Uterus (tissue), 4 donors: ENCODE data around the gene ATP5F1C. TPM values are rescaled to one million over a fixed set of nuclear protein-coding genes. Genes with fewer than 3 reads are reported as not detected.

Experiments used
- DNase-seq, 2 donors: peaks; one replicate each; pipeline ENCODE4 v3.0.0-alpha.2; 2019 to 2020
- H3K27ac ChIP-seq, 2 donors: fragments of 200-600 bp; sonication (generic); 1 replicate in 1 of 2; 2 replicates in 1 of 2; pipeline ENCODE4 v1.5.1; 2016 to 2018
- H3K27me3 ChIP-seq, 2 donors: fragments of 200-600 bp; sonication (generic); one replicate each; pipeline ENCODE4 v1.5.1; 2018 to 2019; ENCODE audit warnings: control low read depth in 1 of 2
- H3K36me3 ChIP-seq, 2 donors: fragments of 200-600 bp; sonication (generic); one replicate each; pipeline ENCODE4 v1.5.1; 2019; ENCODE audit warnings: control low read depth in 1 of 2
- H3K4me1 ChIP-seq, 2 donors: fragments of 200-600 bp; sonication (generic); one replicate each; pipeline ENCODE4 v1.5.1; 2018 to 2019; ENCODE audit warnings: control low read depth in 1 of 2
- H3K4me3 ChIP-seq, 2 donors: fragments of 200-600 bp; sonication (generic); 1 replicate in 1 of 2; 2 replicates in 1 of 2; pipeline ENCODE4 v1.5.1; 2018 to 2019; ENCODE audit warnings: mild to moderate bottlenecking in 1 of 2
- H3K9me3 ChIP-seq, 2 donors: fragments of 200-600 bp; sonication (generic); one replicate each; pipeline ENCODE4 v1.5.1; 2019; ENCODE audit warnings: control low read depth in 1 of 2
- POLR2A ChIP-seq, 2 donors: fragments of 450-650 bp; IDR thresholded peaks; one replicate each; pipeline ENCODE4 v1.6.1; 2016; ENCODE audit warnings: antibody characterized with exemption in 2 of 2, mild to moderate bottlenecking in 1 of 2, moderate library complexity in 1 of 2
- intact Hi-C: fragments of 100-400 bp; cut with DNase I; formaldehyde crosslinking; loops from one replicate; pipeline ENCODE4 v1.15.1; 2023; ENCODE audit warnings: low total_unique reads
- total RNA-seq, 4 donors: library from RNA; depleted of rRNA in 3 of 4; stranded (reverse); fragments of >200 nt in 3 of 4; gene quantifications; one replicate each; pipeline versions ENCODE4 v1.1.0 to v1.2.4, GENCODE V29; 2014 to 2023
- TF ChIP-seq, protein P1 (sequence below), 4 experiments: fragments of 200-600 bp in 2 of 4; fragments of 450-650 bp in 2 of 4; sonication (generic) in 2 of 4; IDR thresholded peaks; one replicate each; pipeline ENCODE4 v1.5.1; 2016 to 2019; ENCODE audit warnings: antibody characterized with exemption in 4 of 4, mild to moderate bottlenecking in 2 of 4, moderate library complexity in 1 of 4
- donor health status: DM: yes; HTN: yes; CAD: no.

Gene ATP5F1C
- total RNA-seq, 4 donors from 2014 or later = 126 to 327 (median 230) TPM

DNA sequence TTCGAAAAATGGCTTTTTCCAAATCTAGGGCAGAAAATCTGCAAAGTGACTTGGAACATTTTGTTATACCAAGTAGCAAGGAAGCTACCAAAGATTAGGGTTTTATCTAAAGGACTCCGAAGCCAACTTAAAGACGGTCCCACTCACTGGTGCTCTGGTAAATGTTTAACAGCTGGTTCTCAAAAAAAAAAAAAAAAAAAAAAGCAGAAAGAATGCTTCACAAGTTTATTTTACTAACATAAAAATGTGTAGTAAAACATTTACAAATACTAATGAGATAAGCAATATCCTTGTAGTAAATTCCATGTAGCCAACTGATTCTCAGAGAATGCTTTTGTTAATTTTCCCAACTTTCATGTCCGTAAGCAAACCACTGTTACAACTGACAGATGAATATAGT lies 68.7 kb downstream of the ATP5F1C start:
- H3K27me3 ChIP-seq = no peaks in the 10 kb centered on the region
- TF ChIP-seq, protein P1, sequence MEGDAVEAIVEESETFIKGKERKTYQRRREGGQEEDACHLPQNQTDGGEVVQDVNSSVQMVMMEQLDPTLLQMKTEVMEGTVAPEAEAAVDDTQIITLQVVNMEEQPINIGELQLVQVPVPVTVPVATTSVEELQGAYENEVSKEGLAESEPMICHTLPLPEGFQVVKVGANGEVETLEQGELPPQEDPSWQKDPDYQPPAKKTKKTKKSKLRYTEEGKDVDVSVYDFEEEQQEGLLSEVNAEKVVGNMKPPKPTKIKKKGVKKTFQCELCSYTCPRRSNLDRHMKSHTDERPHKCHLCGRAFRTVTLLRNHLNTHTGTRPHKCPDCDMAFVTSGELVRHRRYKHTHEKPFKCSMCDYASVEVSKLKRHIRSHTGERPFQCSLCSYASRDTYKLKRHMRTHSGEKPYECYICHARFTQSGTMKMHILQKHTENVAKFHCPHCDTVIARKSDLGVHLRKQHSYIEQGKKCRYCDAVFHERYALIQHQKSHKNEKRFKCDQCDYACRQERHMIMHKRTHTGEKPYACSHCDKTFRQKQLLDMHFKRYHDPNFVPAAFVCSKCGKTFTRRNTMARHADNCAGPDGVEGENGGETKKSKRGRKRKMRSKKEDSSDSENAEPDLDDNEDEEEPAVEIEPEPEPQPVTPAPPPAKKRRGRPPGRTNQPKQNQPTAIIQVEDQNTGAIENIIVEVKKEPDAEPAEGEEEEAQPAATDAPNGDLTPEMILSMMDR (IDR thresholded peaks at IDR 0.05) = no peak
- no peak for TF ChIP-seq POLR2A (IDR thresholded peaks at IDR 0.05)
- H3K27ac ChIP-seq = no peak overlapping the region
- no peak for DNase-seq
- peaks cover 0 to 5% of the 10 kb centered on the region in 2 donors for H3K4me1 ChIP-seq
- no peak overlapping the region for H3K4me3 ChIP-seq
- H3K9me3 ChIP-seq = no peaks in the 10 kb centered on the region
- intact Hi-C loops = no loop called here
- no peaks in the 10 kb centered on the region for H3K36me3 ChIP-seq

DNA sequence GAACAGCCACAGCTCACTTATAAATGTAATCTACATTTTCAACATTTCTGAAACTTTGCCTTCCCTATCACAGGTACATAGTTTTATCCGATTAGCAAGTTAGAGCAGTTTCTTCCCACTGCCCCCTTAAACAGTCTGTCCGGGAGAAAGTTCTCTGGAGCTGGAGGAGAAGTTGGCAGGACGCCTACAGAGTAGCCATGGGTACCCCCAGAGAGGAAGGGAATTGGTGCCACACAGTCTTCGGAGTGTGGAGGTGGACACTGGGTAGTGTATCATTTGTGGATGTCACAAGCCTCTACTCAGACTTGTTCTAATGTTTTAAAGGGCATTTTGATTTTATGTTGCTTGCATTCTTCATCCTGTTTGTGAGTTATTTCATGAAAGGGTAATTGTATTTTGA lies 69.3 kb downstream of the ATP5F1C start:
- intact Hi-C loops = no loop called here
- no peak overlapping the region for H3K4me3 ChIP-seq
- TF ChIP-seq POLR2A (IDR thresholded peaks at IDR 0.05) = no peak
- TF ChIP-seq, protein P1 (IDR thresholded peaks at IDR 0.05) = no peak
- peaks cover 0 to 5% of the 10 kb centered on the region in 2 donors for H3K4me1 ChIP-seq
- H3K36me3 ChIP-seq = no peaks in the 10 kb centered on the region
- H3K27ac ChIP-seq = no peak overlapping the region
- no peaks in the 10 kb centered on the region for H3K9me3 ChIP-seq
- no peaks in the 10 kb centered on the region for H3K27me3 ChIP-seq
- DNase-seq = no peak

Other genes starting within 250 kb of the ATP5F1C start
- 10 to 100 TPM in 2 of 4 donors, 1 to 10 TPM in 2; 8.4 to 32.9 (median 16.9) TPM for gene ITIH5, start 121.2 kb upstream of the ATP5F1C start, total RNA-seq
- under 1 TPM in 1 of 4 donors, not detected in 3; 0.21 TPM for gene ITIH2, start 84.9 kb upstream of the ATP5F1C start, total RNA-seq
- 10 to 100 TPM in 3 of 4 donors, 1 to 10 TPM in 1; 7.4 to 72.0 (median 14.5) TPM for gene KIN, start 184 bp upstream of the ATP5F1C start, total RNA-seq
- gene TAF3, start 30.3 kb downstream of the ATP5F1C start, total RNA-seq = 10 to 100 TPM in 1 of 4 donors, 1 to 10 TPM in 3; 2.9 to 17.5 (median 5.1) TPM